Measurements from ENCODE around the gene IL23R.

IL23R gene

DNA sequence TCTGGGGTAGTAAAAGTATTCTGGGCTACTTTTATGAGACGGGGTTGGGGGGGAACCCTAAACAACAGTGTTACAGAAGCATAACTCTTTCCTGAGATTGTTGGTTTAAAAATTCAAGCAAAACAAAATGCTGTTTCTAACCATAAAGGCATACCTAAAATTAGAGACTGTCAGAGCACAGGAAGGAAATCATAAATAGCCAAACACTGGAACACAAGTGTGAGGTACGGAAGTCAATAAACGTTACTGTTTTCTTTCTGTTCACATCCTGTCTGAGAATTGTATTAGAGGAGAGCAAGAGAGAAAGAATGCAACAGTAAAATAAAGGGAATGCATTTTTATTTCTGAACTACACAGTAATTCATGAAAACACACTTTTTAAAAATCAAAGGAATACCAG lies 98.6 kb downstream of the IL23R start:
- H3K4me3 ChIP-seq (replicated peaks; ENCODE audit: low read depth, low read length), result no peak overlapping the region
- TF ChIP-seq, protein P1, sequence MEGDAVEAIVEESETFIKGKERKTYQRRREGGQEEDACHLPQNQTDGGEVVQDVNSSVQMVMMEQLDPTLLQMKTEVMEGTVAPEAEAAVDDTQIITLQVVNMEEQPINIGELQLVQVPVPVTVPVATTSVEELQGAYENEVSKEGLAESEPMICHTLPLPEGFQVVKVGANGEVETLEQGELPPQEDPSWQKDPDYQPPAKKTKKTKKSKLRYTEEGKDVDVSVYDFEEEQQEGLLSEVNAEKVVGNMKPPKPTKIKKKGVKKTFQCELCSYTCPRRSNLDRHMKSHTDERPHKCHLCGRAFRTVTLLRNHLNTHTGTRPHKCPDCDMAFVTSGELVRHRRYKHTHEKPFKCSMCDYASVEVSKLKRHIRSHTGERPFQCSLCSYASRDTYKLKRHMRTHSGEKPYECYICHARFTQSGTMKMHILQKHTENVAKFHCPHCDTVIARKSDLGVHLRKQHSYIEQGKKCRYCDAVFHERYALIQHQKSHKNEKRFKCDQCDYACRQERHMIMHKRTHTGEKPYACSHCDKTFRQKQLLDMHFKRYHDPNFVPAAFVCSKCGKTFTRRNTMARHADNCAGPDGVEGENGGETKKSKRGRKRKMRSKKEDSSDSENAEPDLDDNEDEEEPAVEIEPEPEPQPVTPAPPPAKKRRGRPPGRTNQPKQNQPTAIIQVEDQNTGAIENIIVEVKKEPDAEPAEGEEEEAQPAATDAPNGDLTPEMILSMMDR (IDR thresholded peaks at IDR 0.05; ENCODE audit: low read length, missing control alignments), result no peak
- no peak for DNase-seq (ENCODE audit: low read depth)

DNA sequence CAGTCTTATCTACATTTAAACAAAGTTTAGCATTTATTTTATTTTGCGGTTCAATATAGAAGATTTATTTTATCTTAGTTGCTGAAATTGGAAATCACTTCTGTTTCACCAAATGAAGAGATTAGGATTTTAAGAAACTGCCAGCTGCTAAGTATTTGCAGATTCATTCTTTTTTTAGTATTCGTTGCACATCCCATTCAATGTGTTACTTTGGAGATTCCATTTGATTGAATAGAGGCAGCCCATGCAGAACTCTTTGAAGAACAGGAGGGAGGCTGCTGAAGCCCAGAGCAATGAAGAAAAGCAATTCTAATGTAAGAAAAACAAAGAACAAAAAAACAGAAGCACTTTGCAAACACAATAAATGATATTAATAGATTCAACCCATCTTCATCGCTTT lies 102.8 kb downstream of the IL23R start:
- no peak overlapping the region for H3K4me3 ChIP-seq (replicated peaks; ENCODE audit: low read depth, low read length)
- TF ChIP-seq, protein P1 (IDR thresholded peaks at IDR 0.05; ENCODE audit: low read length, missing control alignments), result no peak
- no peak for DNase-seq (ENCODE audit: low read depth)

DNA sequence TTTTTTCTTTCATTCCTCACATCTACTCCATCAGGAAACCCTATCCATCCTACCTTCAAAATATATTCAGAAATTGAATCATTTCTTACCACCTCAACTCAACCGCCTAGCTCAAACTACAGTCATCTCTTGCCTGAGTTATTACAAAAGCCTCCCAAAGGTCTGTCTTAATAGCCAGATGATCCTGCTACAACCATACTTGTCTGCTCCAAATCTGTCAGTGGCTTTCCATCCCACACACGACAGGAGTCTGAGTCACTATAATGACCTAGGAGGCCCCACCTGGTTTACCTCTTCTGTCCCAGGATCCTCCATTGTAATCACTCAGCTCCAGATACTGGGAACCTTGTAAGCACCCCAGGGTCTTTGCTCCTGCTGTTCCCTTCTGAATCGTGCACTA lies 104.3 kb downstream of the IL23R start:
- no peak for DNase-seq (ENCODE audit: low read depth)
- TF ChIP-seq, protein P1 (IDR thresholded peaks at IDR 0.05; ENCODE audit: low read length, missing control alignments), result no peak

DNA sequence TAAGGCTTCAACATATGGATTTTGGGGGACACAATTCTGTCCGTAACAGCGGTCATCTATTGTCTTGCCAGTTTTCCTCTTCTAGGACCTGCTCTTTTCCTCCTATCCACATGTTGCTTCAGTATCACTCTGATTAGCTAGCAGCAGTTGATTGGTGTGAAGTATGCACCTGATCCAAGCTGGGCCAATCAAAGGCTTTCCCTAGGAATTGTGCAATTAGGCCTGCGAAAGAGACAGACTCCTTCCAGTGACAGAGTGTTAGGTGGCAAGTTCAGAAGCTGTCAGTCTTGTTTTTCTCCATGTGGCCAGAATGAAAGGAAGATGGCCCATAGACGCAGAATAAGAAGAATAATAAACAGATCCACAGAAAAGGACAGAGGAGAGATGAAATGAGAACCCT lies 107.3 kb downstream of the IL23R start:
- H3K4me3 ChIP-seq (replicated peaks; ENCODE audit: low read depth, low read length), result no peak overlapping the region
- TF ChIP-seq, protein P1 (IDR thresholded peaks at IDR 0.05; ENCODE audit: low read length, missing control alignments), result no peak
- DNase-seq (ENCODE audit: low read depth), result no peak

More for the DNA sequence above, 104.3 kb downstream of the IL23R start:
- no peak overlapping the region for H3K4me3 ChIP-seq (replicated peaks; ENCODE audit: low read depth, low read length)

DNA sequence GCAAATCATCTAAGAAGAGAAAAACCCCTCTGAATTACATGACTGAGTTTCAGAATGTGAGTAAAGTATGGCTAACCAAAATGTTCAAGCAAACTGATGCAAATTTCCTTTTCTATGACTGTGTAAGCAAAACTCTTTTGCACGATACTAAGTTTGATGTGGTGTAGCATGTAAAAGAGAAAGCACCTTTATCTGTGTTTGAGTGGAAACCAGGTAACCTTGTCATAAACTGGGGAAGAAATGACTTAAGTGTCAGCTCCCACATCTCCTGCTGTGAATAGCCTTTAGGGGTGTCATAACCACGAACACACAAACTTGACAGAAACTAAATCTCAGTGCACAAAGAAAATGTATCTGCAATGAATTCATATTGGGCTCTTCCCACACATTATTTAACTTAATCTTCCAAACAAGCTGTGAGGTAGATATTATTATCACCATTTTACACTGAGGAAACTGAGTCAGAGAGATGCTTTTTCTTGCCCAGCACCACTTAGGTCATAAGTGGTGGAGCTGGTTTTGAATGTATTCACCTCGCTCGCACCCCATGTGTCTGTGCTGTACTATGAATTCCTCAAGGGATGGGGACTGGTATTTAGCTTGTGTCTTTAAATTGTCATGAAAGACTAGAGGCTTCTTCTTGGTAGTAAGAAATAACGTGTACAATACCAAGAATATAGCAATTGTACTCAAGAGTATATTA lies 108.5 kb downstream of the IL23R start:
- no peak for DNase-seq (ENCODE audit: low read depth)
- TF ChIP-seq, protein P1 (IDR thresholded peaks at IDR 0.05; ENCODE audit: low read length, missing control alignments), result no peak
- no peak overlapping the region for H3K4me3 ChIP-seq (replicated peaks; ENCODE audit: low read depth, low read length)

DNA sequence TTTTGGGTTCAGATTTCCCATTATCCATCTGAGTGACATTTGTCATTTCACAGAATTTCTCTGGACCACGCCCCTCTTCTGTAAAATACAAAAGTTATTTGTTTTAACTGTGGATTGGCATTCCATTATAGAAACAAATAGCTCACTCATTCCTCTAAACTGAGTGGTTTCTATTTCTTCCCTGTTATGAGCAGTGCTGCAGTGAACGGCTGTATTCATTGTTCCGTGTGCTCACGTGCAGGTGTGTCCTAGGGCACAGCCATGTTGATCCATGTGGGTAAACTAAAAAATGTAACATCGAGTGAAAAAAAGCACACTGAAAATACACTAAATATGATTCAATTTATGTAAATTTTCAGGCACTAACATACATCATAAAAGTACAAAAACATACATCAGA lies 114.4 kb downstream of the IL23R start:
- TF ChIP-seq, protein P1 (IDR thresholded peaks at IDR 0.05; ENCODE audit: low read length, missing control alignments), result no peak
- H3K4me3 ChIP-seq (replicated peaks; ENCODE audit: low read depth, low read length), result no peak overlapping the region
- DNase-seq (ENCODE audit: low read depth), result no peak

DNA sequence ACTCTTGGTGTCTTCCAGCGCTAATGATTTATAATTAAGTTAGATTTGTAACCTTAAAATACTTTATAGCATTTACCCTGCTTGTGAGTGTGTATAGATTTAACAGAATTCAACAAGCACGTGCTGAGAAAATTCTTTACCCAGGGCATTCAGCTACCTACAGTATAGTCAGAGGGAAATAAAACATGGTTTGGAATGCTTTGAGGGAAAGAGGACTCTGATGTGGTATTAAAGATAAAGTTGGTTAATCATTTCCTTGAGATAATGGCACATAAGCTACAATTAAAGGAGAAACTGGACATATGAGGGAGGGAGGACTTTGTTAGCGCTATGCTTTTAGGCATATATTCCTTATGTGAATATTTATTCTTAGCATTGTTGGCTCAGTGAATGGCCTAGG lies 115.0 kb downstream of the IL23R start:
- no peak overlapping the region for H3K4me3 ChIP-seq (replicated peaks; ENCODE audit: low read depth, low read length)
- DNase-seq (ENCODE audit: low read depth), result no peak
- TF ChIP-seq, protein P1 (IDR thresholded peaks at IDR 0.05; ENCODE audit: low read length, missing control alignments), result no peak

Measured in fibroblast of pulmonary artery (primary cell).